Measurements from ENCODE around the gene TRERF1.
A peak's percentile ranks its signal among the peaks of the same experiment; 100 is the strongest.

The TRERF1 gene

GRCh38 chr6:42315991-42316970, 135.4 kb downstream of the TRERF1 start (continued):
- TF ChIP-seq ZNF24 (tag by site-specific recombination; IDR thresholded peaks at IDR 0.05), result no peak
- peak; percentile 36; the same call in 1 of the 2 replicates for TF ChIP-seq ZNF398 (tag by site-specific recombination; IDR thresholded peaks at IDR 0.05)
- no peak for TF ChIP-seq ZNF112 (tag by site-specific recombination; IDR thresholded peaks at IDR 0.05)
- TF ChIP-seq ZNF660 (tag by site-specific recombination; IDR thresholded peaks at IDR 0.05), result 0 out of 2 replicates have a peak, but pooled peaks have one; percentile 26
- TF ChIP-seq ZFHX2 (tag by site-specific recombination; conservative IDR thresholded peaks at IDR 0.05), result peak; percentile 84
- peak; percentile 60; the same call in 1 of the 2 replicates for TF ChIP-seq ZNF629 (tag by site-specific recombination; IDR thresholded peaks at IDR 0.05)
- TF ChIP-seq, protein P1, sequence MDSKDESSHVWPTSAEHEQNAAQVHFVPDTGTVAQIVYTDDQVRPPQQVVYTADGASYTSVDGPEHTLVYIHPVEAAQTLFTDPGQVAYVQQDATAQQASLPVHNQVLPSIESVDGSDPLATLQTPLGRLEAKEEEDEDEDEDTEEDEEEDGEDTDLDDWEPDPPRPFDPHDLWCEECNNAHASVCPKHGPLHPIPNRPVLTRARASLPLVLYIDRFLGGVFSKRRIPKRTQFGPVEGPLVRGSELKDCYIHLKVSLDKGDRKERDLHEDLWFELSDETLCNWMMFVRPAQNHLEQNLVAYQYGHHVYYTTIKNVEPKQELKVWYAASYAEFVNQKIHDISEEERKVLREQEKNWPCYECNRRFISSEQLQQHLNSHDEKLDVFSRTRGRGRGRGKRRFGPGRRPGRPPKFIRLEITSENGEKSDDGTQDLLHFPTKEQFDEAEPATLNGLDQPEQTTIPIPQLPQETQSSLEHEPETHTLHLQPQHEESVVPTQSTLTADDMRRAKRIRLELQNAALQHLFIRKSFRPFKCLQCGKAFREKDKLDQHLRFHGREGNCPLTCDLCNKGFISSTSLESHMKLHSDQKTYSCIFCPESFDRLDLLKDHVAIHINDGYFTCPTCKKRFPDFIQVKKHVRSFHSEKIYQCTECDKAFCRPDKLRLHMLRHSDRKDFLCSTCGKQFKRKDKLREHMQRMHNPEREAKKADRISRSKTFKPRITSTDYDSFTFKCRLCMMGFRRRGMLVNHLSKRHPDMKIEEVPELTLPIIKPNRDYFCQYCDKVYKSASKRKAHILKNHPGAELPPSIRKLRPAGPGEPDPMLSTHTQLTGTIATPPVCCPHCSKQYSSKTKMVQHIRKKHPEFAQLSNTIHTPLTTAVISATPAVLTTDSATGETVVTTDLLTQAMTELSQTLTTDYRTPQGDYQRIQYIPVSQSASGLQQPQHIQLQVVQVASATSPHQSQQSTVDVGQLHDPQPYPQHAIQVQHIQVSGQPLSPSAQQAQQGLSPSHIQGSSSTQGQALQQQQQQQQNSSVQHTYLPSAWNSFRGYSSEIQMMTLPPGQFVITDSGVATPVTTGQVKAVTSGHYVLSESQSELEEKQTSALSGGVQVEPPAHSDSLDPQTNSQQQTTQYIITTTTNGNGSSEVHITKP (tag by site-specific recombination; IDR thresholded peaks at IDR 0.05), result no peak
- no peak for TF ChIP-seq ZNF776 (tag by site-specific recombination; IDR thresholded peaks at IDR 0.05; ENCODE audit: borderline replicate concordance)
- TF ChIP-seq GLIS2 (tag by site-specific recombination; IDR thresholded peaks at IDR 0.05), result peak; percentile 17; the same call in 1 of the 2 replicates
- TF ChIP-seq EGR2 (tag by site-specific recombination; IDR thresholded peaks at IDR 0.05; ENCODE audit: low read depth), result peak; percentile 74
- no peak for TF ChIP-seq ZNF529 (tag by site-specific recombination; IDR thresholded peaks at IDR 0.05; ENCODE audit: insufficient replicate concordance)
- no peak for TF ChIP-seq ZNF404 (tag by site-specific recombination; IDR thresholded peaks at IDR 0.05)
- TF ChIP-seq ZBTB49 (tag by site-specific recombination; IDR thresholded peaks at IDR 0.05; ENCODE audit: low read depth), result no peak
- TF ChIP-seq ZNF792 (tag by site-specific recombination; IDR thresholded peaks at IDR 0.05), result no peak
- no peak for TF ChIP-seq MYNN (tag by site-specific recombination; IDR thresholded peaks at IDR 0.05; ENCODE audit: borderline replicate concordance)

DNA sequence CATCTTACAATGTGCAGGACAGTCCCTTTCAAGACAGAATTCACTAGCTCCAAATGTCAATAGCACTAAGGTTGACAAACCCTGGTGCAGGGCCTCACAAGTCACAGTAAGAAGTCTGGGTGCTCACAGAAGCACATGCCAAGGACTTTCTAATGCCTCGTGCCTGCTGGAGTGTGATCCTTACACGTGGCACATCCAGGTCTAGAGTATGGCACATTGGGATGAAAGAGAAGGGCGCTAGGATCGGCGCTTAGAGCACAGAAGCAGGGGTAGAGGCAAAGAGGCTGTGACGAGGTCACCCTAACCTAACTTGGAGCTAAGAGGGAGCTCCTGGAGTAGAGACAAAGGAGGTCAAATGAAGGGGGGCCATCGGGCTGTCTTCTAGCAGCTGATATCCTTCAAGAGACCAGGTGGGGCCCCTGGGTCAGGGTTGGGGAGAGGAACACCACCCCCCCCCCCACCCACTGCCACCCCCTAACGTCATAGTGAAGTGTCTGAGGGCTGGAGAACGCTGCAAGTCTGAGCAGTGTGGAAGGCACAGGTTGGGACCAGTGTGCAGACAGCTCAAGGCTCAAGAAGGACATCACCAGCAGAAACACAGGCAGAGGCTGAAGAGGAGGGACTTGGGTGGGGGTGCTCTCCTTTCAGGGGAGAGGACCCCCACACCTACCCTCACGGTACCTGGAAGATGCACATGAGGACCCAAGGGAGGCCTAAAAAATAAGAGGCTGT, 136.3 kb downstream of the TRERF1 start:
- H3K27ac ChIP-seq (ENCODE audit: extremely low read depth, low read depth, low read length), result no peak overlapping the region; the same call in 1 of the 2 replicates
- CTCF ChIA-PET, result interaction anchor here (0.7 to 1.6 kb wide), 3 partner anchors 8 to 235 kb away, joined by 3 to 4 read pairs (median 4); no protein-coding TSS in a partner anchor
- H3K4me3 ChIP-seq (ENCODE audit: low read depth, low read length), result no peak overlapping the region
- H3K9me3 ChIP-seq (ENCODE audit: control insufficient read depth, insufficient read depth, low read depth, low read length), result no peaks in the 10 kb centered on the region
- peaks cover 13% of the 10 kb centered on the region for H3K4me1 ChIP-seq (ENCODE audit: control insufficient read depth, insufficient read depth, low read length)
- TF ChIP-seq GLI2 (tag by site-specific recombination; IDR thresholded peaks at IDR 0.05; ENCODE audit: borderline replicate concordance, low read depth) (no peak), ZNF324 (tag by site-specific recombination; IDR thresholded peaks at IDR 0.05) (no peak), SCRT1 (tag by site-specific recombination; IDR thresholded peaks at IDR 0.05; ENCODE audit: borderline replicate concordance) (no peak), ZNF37A (tag by site-specific recombination; IDR thresholded peaks at IDR 0.05) (no peak), ZNF404 (tag by site-specific recombination; IDR thresholded peaks at IDR 0.05) (no peak), ZNF768 (tag by site-specific recombination; IDR thresholded peaks at IDR 0.05) (no peak), ZSCAN30 (tag by site-specific recombination; IDR thresholded peaks at IDR 0.05) (no peak), ZBTB20 (tag by site-specific recombination; IDR thresholded peaks at IDR 0.05) (no peak), ZNF561 (tag by site-specific recombination; IDR thresholded peaks at IDR 0.05; ENCODE audit: borderline replicate concordance) (no peak), ZNF843 (tag by site-specific recombination; IDR thresholded peaks at IDR 0.05) (no peak)
- POLR2A ChIA-PET, result no interaction called here
- H3K36me3 ChIP-seq (ENCODE audit: control insufficient read depth in 2 of 2, insufficient read depth in 1 of 2, low read length in 2 of 2), result no peaks in the 10 kb centered on the region
